Neuronal stem cell (in vitro differentiated cells): ENCODE measurements around the gene NELFCD.
A peak's percentile ranks its signal among the peaks of the same experiment; 100 is the strongest.

Experiments
- DNase-seq: peaks from one replicate; pipeline ENCODE4 v3.0.0-alpha.2; 2013; ENCODE audit warnings: low spot score
- H2AFZ ChIP-seq: one replicate; pipeline ENCODE4 v1.6.1; 2013; ENCODE audit warnings: mild to moderate bottlenecking, low read length, inconsistent platforms
- H2AK5ac ChIP-seq: 2 replicates; pipeline ENCODE4 v1.6.1; 2013; ENCODE audit warnings: low read depth, mild to moderate bottlenecking, inconsistent platforms, low read length, moderate library complexity, mixed read lengths
- H2BK120ac ChIP-seq: 2 replicates; pipeline ENCODE4 v1.6.1; 2013; ENCODE audit warnings: low read depth, mild to moderate bottlenecking, inconsistent platforms, low read length, moderate library complexity, mixed read lengths
- H2BK12ac ChIP-seq: one replicate; pipeline ENCODE4 v1.6.1; 2013; ENCODE audit warnings: low read length, inconsistent platforms
- H2BK15ac ChIP-seq: 2 replicates; pipeline ENCODE4 v1.6.1; 2013; ENCODE audit warnings: mild to moderate bottlenecking, low read length, inconsistent platforms, mixed read lengths
- H2BK5ac ChIP-seq: one replicate; pipeline ENCODE4 v1.6.1; 2013; ENCODE audit warnings: inconsistent platforms, mild to moderate bottlenecking, low read length, moderate library complexity
- H3K14ac ChIP-seq: one replicate; pipeline ENCODE4 v1.6.1; 2013; ENCODE audit warnings: low read length, inconsistent platforms
- H3K18ac ChIP-seq: 2 replicates; pipeline ENCODE4 v1.6.1; 2013; ENCODE audit warnings: low read length, inconsistent platforms
- H3K23ac ChIP-seq: 2 replicates; pipeline ENCODE4 v1.6.1; 2013; ENCODE audit warnings: low read depth, mild to moderate bottlenecking, mixed read lengths, low read length, inconsistent platforms; ENCODE audit not compliant: poor library complexity
- H3K27ac ChIP-seq: replicated peaks from 3 replicates; pipeline ENCODE4 v1.5.1; 2013; ENCODE audit warnings: low read length, inconsistent platforms
- H3K27me3 ChIP-seq, 3 experiments: 2 replicates each; pipeline ENCODE4 v1.6.1; 2013; ENCODE audit warnings: low read length in 3 of 3, mild to moderate bottlenecking in 2 of 3, inconsistent platforms in 1 of 3, low read depth in 1 of 3, mixed read lengths in 1 of 3, moderate library complexity in 1 of 3; ENCODE audit not compliant: control insufficient read depth in 3 of 3, insufficient read depth in 3 of 3
- H3K36me3 ChIP-seq, 2 donors: replicated peaks in 1 of 2; 2 replicates each; pipeline ENCODE4 v1.6.1; 2013; ENCODE audit warnings: low read length in 2 of 2; ENCODE audit not compliant: control insufficient read depth in 2 of 2, insufficient read depth in 2 of 2
- H3K4ac ChIP-seq: 2 replicates; pipeline ENCODE4 v1.6.1; 2013; ENCODE audit warnings: inconsistent platforms, mild to moderate bottlenecking, low read length, moderate library complexity
- H3K4me1 ChIP-seq, 2 donors: 1 replicate in 1 of 2; 2 replicates in 1 of 2; pipeline ENCODE4 v1.6.1; 2013; ENCODE audit warnings: low read length in 2 of 2, low read depth in 1 of 2; ENCODE audit not compliant: control insufficient read depth in 2 of 2, insufficient read depth in 1 of 2
- H3K4me2 ChIP-seq: one replicate; pipeline ENCODE4 v1.6.1; 2013; ENCODE audit warnings: mild to moderate bottlenecking, low read length, inconsistent platforms; ENCODE audit not compliant: insufficient read depth, poor library complexity, severe bottlenecking
- H3K4me3 ChIP-seq, 2 donors: 2 replicates each; pipeline ENCODE4 v1.5.1; 2013; ENCODE audit warnings: low read length in 2 of 2, mild to moderate bottlenecking in 2 of 2, inconsistent platforms in 1 of 2, moderate library complexity in 1 of 2
- H3K79me1 ChIP-seq: one replicate; pipeline ENCODE4 v1.6.1; 2013; ENCODE audit warnings: low read depth, mild to moderate bottlenecking, inconsistent platforms, low read length, moderate library complexity
- H3K9ac ChIP-seq: one replicate; pipeline ENCODE4 v1.6.1; 2013; ENCODE audit warnings: mild to moderate bottlenecking, low read depth, low read length, inconsistent platforms; ENCODE audit not compliant: poor library complexity
- H3K9me3 ChIP-seq, 2 donors: replicated peaks in 1 of 2; 2 replicates each; pipeline versions ENCODE3 to v1.6.1; 2013; ENCODE audit warnings: low read length in 2 of 2, mild to moderate bottlenecking in 2 of 2, inconsistent platforms in 1 of 2, low read depth in 1 of 2, mixed read lengths in 1 of 2, moderate library complexity in 1 of 2; ENCODE audit not compliant: control insufficient read depth in 2 of 2, insufficient read depth in 1 of 2
- H4K8ac ChIP-seq: one replicate; pipeline ENCODE4 v1.6.1; 2013; ENCODE audit warnings: low read depth, mild to moderate bottlenecking, inconsistent platforms, low read length, moderate library complexity
- H4K91ac ChIP-seq: one replicate; pipeline ENCODE4 v1.6.1; 2013; ENCODE audit warnings: low read length, low read depth, mild to moderate bottlenecking, inconsistent platforms; ENCODE audit not compliant: poor library complexity
- WGBS, 2 donors: extraction: QIAGEN DNeasy Blood & Tissue Kit; methylation state at CpG; one replicate each; pipeline ENCODE4 v1.1.7; 2013; ENCODE audit warnings: missing lambda C conversion rate in 2 of 2, mixed read lengths in 1 of 2; ENCODE audit not compliant: insufficient read length in 2 of 2, insufficient replicate concordance in 1 of 2; ENCODE audit errors: extremely low coverage in 2 of 2; 5-methylcytosine and 5-hydroxymethylcytosine counted together

Gene NELFCD

DNA sequence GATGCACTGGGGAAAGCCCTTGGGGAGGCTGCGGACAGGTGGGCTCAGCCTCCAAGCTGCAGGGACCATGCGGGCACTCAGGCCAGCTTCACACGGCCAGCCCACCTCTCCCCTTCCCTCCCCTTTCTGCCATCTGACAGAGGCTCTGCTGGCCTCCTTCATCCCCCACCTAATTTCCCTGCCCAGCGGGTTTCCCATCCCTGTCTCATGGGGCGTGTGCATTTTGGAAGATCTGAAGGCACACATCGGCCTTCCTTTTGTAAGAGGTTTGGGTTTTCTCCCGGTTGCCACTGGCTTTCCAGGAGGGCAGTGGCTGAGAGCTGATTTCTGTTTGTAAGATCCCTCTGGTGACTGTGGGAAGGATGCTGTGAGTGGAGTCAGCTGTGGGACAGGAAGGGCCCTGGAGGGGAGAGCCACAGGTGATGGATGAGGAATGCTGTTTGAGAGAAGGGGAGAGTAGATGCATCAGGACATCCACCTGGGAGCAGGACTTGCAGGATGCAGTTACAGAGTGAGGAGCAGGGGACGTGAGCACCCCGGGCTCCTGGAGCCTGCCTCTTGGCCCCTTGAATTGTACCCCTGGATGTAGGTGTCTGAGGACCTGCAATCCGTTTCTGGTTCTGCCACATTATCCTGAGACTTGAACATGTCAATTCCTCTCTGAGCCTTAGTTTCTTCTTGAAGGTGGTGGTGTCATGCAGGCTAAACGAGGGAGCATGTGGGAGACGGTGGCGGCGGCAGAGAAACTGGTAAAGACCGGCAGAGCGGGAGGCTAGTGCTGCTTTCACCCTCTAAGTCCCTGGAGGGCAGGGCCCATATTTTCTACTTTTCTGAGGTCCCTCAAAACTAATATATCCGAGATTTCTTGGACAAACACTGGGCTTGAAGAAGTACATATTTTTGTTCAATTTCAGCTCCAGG lies 32.2 kb downstream of the NELFCD start:
- no peak overlapping the region for H4K91ac ChIP-seq
- H3K23ac ChIP-seq, result no peak overlapping the region
- H2BK120ac ChIP-seq, result no peak overlapping the region
- H3K27ac ChIP-seq, result no peak overlapping the region
- H3K36me3 ChIP-seq, result no peaks in the 10 kb centered on the region
- H2BK15ac ChIP-seq, result no peak overlapping the region
- no CpG with 5 or more reads among the region's 17 CpGs for WGBS, 2 donors
- no peak overlapping the region for H3K14ac ChIP-seq
- H3K9ac ChIP-seq, result no peak overlapping the region
- no peak overlapping the region for H3K18ac ChIP-seq
- H2BK12ac ChIP-seq, result no peak overlapping the region
- no peak overlapping the region for H2AFZ ChIP-seq
- peaks cover 4 to 12% of the 10 kb centered on the region in 2 donors for H3K4me1 ChIP-seq
- no peak overlapping the region for H4K8ac ChIP-seq
- H3K27me3 ChIP-seq, result no peaks in the 10 kb centered on the region
- no peaks in the 10 kb centered on the region for H3K79me1 ChIP-seq
- H3K9me3 ChIP-seq, result no peaks in the 10 kb centered on the region
- DNase-seq, result no peak
- H2BK5ac ChIP-seq, result no peak overlapping the region
- no peak overlapping the region for H2AK5ac ChIP-seq
- no peak overlapping the region for H3K4ac ChIP-seq
- no peak overlapping the region for H3K4me3 ChIP-seq
- H3K4me2 ChIP-seq, result no peak overlapping the region

DNA sequence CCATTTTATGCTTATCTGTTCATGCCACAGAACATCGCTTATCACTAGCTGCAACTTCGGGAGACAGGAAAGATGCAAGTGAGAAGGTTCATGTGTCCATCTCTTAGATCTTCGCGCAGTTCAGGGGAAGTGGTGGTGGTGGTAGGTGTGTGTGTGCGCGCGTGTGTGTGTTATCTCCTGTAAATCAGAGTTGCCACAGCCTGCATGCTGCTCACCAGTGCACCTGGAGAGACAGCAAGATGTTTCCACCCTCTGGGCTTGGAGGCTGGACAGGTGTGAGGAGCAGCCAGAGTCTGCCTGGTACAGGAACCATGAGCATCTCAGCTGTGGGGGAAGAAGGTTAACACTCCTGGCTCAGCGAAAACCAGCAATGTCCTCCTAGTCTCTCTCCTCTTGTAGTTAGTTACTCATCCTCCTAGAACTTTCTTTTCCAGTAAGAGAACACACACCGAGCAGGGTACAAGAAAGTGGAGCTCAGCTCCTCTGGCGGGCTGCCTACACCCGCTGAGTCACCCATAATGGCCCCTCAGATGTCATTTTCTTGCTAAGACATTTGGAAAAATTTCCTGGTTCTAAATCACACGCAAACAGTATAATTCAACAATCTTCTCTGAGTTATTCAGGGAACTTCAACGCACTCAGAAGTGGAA lies 33.0 kb downstream of the NELFCD start:
- no peak for DNase-seq
- no peak overlapping the region for H3K4ac ChIP-seq
- H2AK5ac ChIP-seq, result no peak overlapping the region
- peak overlapping the region; percentile 25 for H3K23ac ChIP-seq
- H4K91ac ChIP-seq, result no peak overlapping the region
- H3K9ac ChIP-seq, result peak overlapping the region; percentile 24
- no peak overlapping the region for H4K8ac ChIP-seq
- no peak overlapping the region for H3K14ac ChIP-seq
- H2BK5ac ChIP-seq, result no peak overlapping the region
- H3K4me3 ChIP-seq, result no peak overlapping the region
- H2BK120ac ChIP-seq, result no peak overlapping the region
- no peak overlapping the region for H2BK15ac ChIP-seq
- no peaks in the 10 kb centered on the region for H3K9me3 ChIP-seq
- no CpG with 5 or more reads among the region's 13 CpGs for WGBS, 2 donors
- no peaks in the 10 kb centered on the region for H3K36me3 ChIP-seq
- no peak overlapping the region for H3K4me2 ChIP-seq
- no peak overlapping the region for H2BK12ac ChIP-seq
- no peak overlapping the region for H3K18ac ChIP-seq
- no peak overlapping the region for H3K27ac ChIP-seq
- H3K27me3 ChIP-seq, result no peaks in the 10 kb centered on the region
- H3K79me1 ChIP-seq, result peaks cover 2% of the 10 kb centered on the region
- no peak overlapping the region for H2AFZ ChIP-seq
- peaks cover 4 to 12% of the 10 kb centered on the region in 2 donors for H3K4me1 ChIP-seq

DNA sequence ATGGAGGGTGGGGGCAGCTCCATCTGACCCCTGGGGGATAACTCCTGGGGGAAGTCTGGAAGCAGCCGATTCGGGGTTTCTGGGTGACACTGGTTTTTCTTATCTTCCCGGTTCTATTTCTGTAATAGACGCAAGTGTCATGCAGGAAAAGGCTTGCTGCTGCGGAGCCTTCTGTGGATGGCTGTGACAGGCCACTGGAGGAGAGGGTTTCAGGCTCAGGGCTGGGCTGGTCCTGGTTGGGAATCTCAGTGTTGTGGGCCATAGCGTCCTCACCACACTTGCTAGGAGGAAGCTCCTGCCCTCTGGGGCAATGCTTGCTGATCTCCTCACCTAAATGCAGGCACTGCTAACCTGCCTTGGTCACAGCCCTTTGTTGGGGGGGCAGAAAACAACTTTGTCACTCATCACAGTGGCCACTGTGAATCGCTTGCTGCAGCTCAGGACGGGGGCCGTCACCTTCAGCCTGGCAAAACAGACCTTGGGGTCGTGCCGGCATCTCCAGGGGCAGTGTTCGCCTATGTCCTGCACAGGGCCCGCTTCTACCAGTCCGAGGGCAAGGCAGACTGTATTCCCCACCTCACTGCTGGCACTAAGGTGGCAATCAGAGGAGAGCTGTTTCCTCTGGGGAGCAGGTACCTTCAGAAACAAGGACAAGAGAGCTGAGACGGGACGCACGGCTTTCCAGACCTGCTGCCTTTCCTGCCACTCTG lies 33.8 kb downstream of the NELFCD start:
- H3K4me1 ChIP-seq, result peaks cover 4 to 12% of the 10 kb centered on the region in 2 donors
- H2BK12ac ChIP-seq, result no peak overlapping the region
- peaks cover 2% of the 10 kb centered on the region for H3K79me1 ChIP-seq

DNA sequence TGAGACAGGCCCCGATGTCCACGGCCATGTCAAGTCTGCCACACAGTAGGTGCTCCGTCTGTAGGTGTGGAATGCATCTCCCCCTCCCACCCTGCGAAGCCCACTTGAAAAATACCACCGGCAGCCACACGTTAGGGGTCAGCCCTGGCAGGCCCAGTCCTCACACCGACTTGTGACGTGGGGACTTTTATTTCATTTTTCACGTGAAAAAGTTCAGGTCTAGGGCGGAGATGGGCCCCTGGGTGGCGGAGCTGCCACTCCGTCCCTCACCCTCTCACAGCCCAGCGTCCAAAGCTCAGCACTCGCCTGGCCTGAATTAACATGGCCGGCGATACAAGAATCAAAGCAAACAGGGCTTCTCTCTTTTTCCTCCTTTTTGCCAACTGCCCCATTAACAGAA lies 34.4 kb downstream of the NELFCD start:
- Histone ChIP-seq H3K18ac (no peak overlapping the region), H3K4me3 (no peak overlapping the region), H3K79me1 (peaks cover 2% of the 10 kb centered on the region), H3K9me3 (no peaks in the 10 kb centered on the region), H3K27me3 (no peaks in the 10 kb centered on the region), H2BK15ac (no peak overlapping the region), H2AK5ac (no peak overlapping the region), H2BK5ac (no peak overlapping the region), H3K27ac (no peak overlapping the region), H3K36me3 (no peaks in the 10 kb centered on the region), H3K4me2 (no peak overlapping the region), H4K91ac (no peak overlapping the region), H4K8ac (no peak overlapping the region), H3K23ac (no peak overlapping the region), H3K4ac (no peak overlapping the region), H2BK120ac (no peak overlapping the region), H2AFZ (no peak overlapping the region), H3K9ac (no peak overlapping the region), H2BK12ac (no peak overlapping the region), H3K4me1 (peaks cover 4 to 11% of the 10 kb centered on the region in 2 donors), H3K14ac (no peak overlapping the region)
- WGBS, 2 donors, result no CpG with 5 or more reads among the region's 16 CpGs
- DNase-seq, result no peak

More for the DNA sequence above, 33.8 kb downstream of the NELFCD start:
- Histone ChIP-seq H3K4me3 (no peak overlapping the region), H3K27ac (no peak overlapping the region), H3K18ac (peak overlapping the region; percentile 61), H2AFZ (no peak overlapping the region), H4K8ac (no peak overlapping the region), H2BK15ac (no peak overlapping the region), H3K9me3 (no peaks in the 10 kb centered on the region), H2BK5ac (no peak overlapping the region), H3K4me2 (no peak overlapping the region), H3K27me3 (no peaks in the 10 kb centered on the region), H3K4ac (peak overlapping the region; percentile 10), H3K14ac (no peak overlapping the region), H4K91ac (no peak overlapping the region), H3K36me3 (no peaks in the 10 kb centered on the region), H2AK5ac (no peak overlapping the region), H2BK120ac (no peak overlapping the region), H3K23ac (peak overlapping the region; percentile 66), H3K9ac (peak overlapping the region; percentile 9)
- no peak for DNase-seq
- WGBS, 2 donors, result no CpG with 5 or more reads among the region's 17 CpGs
